ENCODE measurements around the gene TRIM69. TPM values are rescaled to one million over a fixed set of nuclear protein-coding genes. Genes with fewer than 3 reads are reported as not detected.
A peak's percentile ranks its signal among the peaks of the same experiment; 100 is the strongest.

The TRIM69 gene
- total and polyA plus RNA-seq, 5 donors from 2014 or later = 38.1 to 61.5 (median 51.4) TPM

- peak overlapping the region; percentile 99 to 100 (median 100) for H3K27ac Mint-ChIP-seq
- peak; percentile 58 to 80 (median 74) for DNase-seq
- ATAC-seq (ENCODE audit: low read depth in 2 of 2) = peak; percentile 10 to 23
- peaks cover 51% of the 10 kb centered on the region for H3K36me3 ChIP-seq (ENCODE audit: control insufficient read depth, insufficient read depth, low read length)
- peak overlapping the region; percentile 100 for H3K27ac ChIP-seq (ENCODE audit: insufficient read depth, low read length, poor library complexity, severe bottlenecking)
- H3K4me1 ChIP-seq (ENCODE audit: control insufficient read depth, insufficient read depth, low read length, poor library complexity, severe bottlenecking) = peaks cover 58% of the 10 kb centered on the region
- H3K4me3 ChIP-seq (ENCODE audit: low read depth, low read length) = peak overlapping the region; percentile 100
- no peaks in the 10 kb centered on the region for H3K27me3 ChIP-seq (ENCODE audit: control insufficient read depth, insufficient read depth, low read length)
- H3K4me1 Mint-ChIP-seq = peaks cover 15 to 57% (median 48%) of the 10 kb centered on the region in 4 donors
- no peaks in the 10 kb centered on the region for H3K9me3 ChIP-seq (ENCODE audit: control insufficient read depth in 2 of 2, low read length in 2 of 2)
- peaks cover 60% of the 10 kb centered on the region for H3K36me3 Mint-ChIP-seq
- H3K4me3 Mint-ChIP-seq = peak overlapping the region; percentile 98 to 100 (median 99)
- peaks cover 0 to 11% (median 0%) of the 10 kb centered on the region in 7 donors for H3K9me3 Mint-ChIP-seq
- peaks cover 11% of the 10 kb centered on the region for H3K27me3 Mint-ChIP-seq
Measured at GRCh38 chr15:44711743-44712345, 24.5 kb upstream of the TRIM69 start.

- Mint-ChIP-seq H3K4me3 (peak overlapping the region; percentile 98 to 100 (median 99)), H3K27me3 (peaks cover 11% of the 10 kb centered on the region), H3K36me3 (peaks cover 65% of the 10 kb centered on the region), H3K4me1 (peaks cover 18 to 59% (median 53%) of the 10 kb centered on the region in 4 donors), H3K9me3 (peaks cover 0 to 11% (median 0%) of the 10 kb centered on the region in 7 donors), H3K27ac (peak overlapping the region; percentile 99 to 100 (median 100))
- Histone ChIP-seq H3K4me3 (ENCODE audit: low read depth, low read length) (peak overlapping the region; percentile 100), H3K36me3 (ENCODE audit: control insufficient read depth, insufficient read depth, low read length) (peaks cover 57% of the 10 kb centered on the region), H3K9me3 (ENCODE audit: control insufficient read depth in 2 of 2, low read length in 2 of 2) (no peaks in the 10 kb centered on the region), H3K27me3 (ENCODE audit: control insufficient read depth, insufficient read depth, low read length) (no peaks in the 10 kb centered on the region), H3K4me1 (ENCODE audit: control insufficient read depth, insufficient read depth, low read length, poor library complexity, severe bottlenecking) (peaks cover 63% of the 10 kb centered on the region), H3K27ac (ENCODE audit: insufficient read depth, low read length, poor library complexity, severe bottlenecking) (peak overlapping the region; percentile 100)
- ATAC-seq (ENCODE audit: low read depth in 2 of 2) = peak; percentile 7 to 13
- DNase-seq = peak; percentile 57 to 86 (median 79)
Measured at GRCh38 chr15:44712346-44713005, 23.9 kb upstream of the TRIM69 start.

- Mint-ChIP-seq H3K9me3 (peaks cover 0 to 11% (median 0%) of the 10 kb centered on the region in 7 donors), H3K27me3 (peaks cover 11% of the 10 kb centered on the region), H3K4me1 (peaks cover 25 to 60% (median 56%) of the 10 kb centered on the region in 4 donors), H3K4me3 (peak overlapping the region; percentile 98 to 100 (median 99)), H3K36me3 (peaks cover 68% of the 10 kb centered on the region), H3K27ac (peak overlapping the region; percentile 99 to 100 (median 100))
- Histone ChIP-seq H3K9me3 (ENCODE audit: control insufficient read depth in 2 of 2, low read length in 2 of 2) (no peaks in the 10 kb centered on the region), H3K4me1 (ENCODE audit: control insufficient read depth, insufficient read depth, low read length, poor library complexity, severe bottlenecking) (peaks cover 68% of the 10 kb centered on the region), H3K27ac (ENCODE audit: insufficient read depth, low read length, poor library complexity, severe bottlenecking) (peak overlapping the region; percentile 100), H3K27me3 (ENCODE audit: control insufficient read depth, insufficient read depth, low read length) (no peaks in the 10 kb centered on the region), H3K4me3 (ENCODE audit: low read depth, low read length) (peak overlapping the region; percentile 100), H3K36me3 (ENCODE audit: control insufficient read depth, insufficient read depth, low read length) (peaks cover 65% of the 10 kb centered on the region)
- no peak for ATAC-seq (ENCODE audit: low read depth in 2 of 2)
- peak in 2 of 3 donors; percentile 56 for DNase-seq
Measured at GRCh38 chr15:44713006-44713966, 23.0 kb upstream of the TRIM69 start.

GRCh38 chr15:44715142-44715796 lies 21.1 kb upstream of the TRIM69 start:
- H3K27ac ChIP-seq (ENCODE audit: insufficient read depth, low read length, poor library complexity, severe bottlenecking) = peak overlapping the region; percentile 100
- ATAC-seq (ENCODE audit: low read depth in 2 of 2) (no peak), DNase-seq (peak in 2 of 3 donors; percentile 33 to 64)
- no peaks in the 10 kb centered on the region for H3K27me3 ChIP-seq (ENCODE audit: control insufficient read depth, insufficient read depth, low read length)
- peaks cover 0 to 11% (median 0%) of the 10 kb centered on the region in 7 donors for H3K9me3 Mint-ChIP-seq
- peaks cover 75% of the 10 kb centered on the region for H3K36me3 Mint-ChIP-seq
- H3K36me3 ChIP-seq (ENCODE audit: control insufficient read depth, insufficient read depth, low read length) = peaks cover 74% of the 10 kb centered on the region
- peak overlapping the region; percentile 79 to 99 (median 99) for H3K27ac Mint-ChIP-seq
- peak overlapping the region; percentile 98 to 100 (median 99) for H3K4me3 Mint-ChIP-seq
- peaks cover 34 to 62% (median 58%) of the 10 kb centered on the region in 4 donors for H3K4me1 Mint-ChIP-seq
- peaks cover 11% of the 10 kb centered on the region for H3K27me3 Mint-ChIP-seq
- no peaks in the 10 kb centered on the region for H3K9me3 ChIP-seq (ENCODE audit: control insufficient read depth in 2 of 2, low read length in 2 of 2)
- H3K4me1 ChIP-seq (ENCODE audit: control insufficient read depth, insufficient read depth, low read length, poor library complexity, severe bottlenecking) = peaks cover 72% of the 10 kb centered on the region
- H3K4me3 ChIP-seq (ENCODE audit: low read depth, low read length) = peak overlapping the region; percentile 100

DNA sequence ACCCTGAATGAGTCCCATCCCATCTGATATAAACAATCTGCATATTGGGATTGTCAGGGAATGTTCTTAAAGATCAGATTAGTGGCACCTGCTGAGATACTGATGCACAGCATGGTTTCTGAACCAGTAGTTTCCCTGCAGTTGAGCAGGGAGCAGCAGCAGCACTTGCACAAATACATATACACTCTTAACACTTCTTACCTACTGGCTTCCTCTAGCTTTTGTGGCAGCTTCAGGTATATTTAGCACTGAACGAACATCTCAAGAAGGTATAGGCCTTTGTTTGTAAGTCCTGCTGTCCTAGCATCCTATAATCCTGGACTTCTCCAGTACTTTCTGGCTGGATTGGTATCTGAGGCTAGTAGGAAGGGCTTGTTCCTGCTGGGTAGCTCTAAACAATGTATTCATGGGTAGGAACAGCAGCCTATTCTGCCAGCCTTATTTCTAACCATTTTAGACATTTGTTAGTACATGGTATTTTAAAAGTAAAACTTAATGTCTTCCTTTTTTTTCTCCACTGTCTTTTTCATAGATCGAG lies 20.5 kb upstream of the TRIM69 start:
- peaks cover 0 to 8% (median 0%) of the 10 kb centered on the region in 7 donors for H3K9me3 Mint-ChIP-seq
- peak in 1 of 3 donors; percentile 22 for DNase-seq
- H3K4me1 Mint-ChIP-seq = peaks cover 39 to 64% (median 60%) of the 10 kb centered on the region in 4 donors

GRCh38 chr15:44716983-44717602 lies 19.2 kb upstream of the TRIM69 start:
- H3K9me3 ChIP-seq (ENCODE audit: control insufficient read depth in 2 of 2, low read length in 2 of 2) = no peaks in the 10 kb centered on the region
- peak overlapping the region; percentile 100 for H3K4me3 ChIP-seq (ENCODE audit: low read depth, low read length)

More for the DNA sequence above, 20.5 kb upstream of the TRIM69 start:
- ATAC-seq (ENCODE audit: low read depth in 2 of 2) = no peak
- no peaks in the 10 kb centered on the region for H3K9me3 ChIP-seq (ENCODE audit: control insufficient read depth in 2 of 2, low read length in 2 of 2)
- H3K27ac ChIP-seq (ENCODE audit: insufficient read depth, low read length, poor library complexity, severe bottlenecking) = peak overlapping the region; percentile 100
- Mint-ChIP-seq H3K27ac (peak overlapping the region; percentile 79 to 99 (median 99)), H3K4me3 (peak overlapping the region; percentile 98 to 100 (median 99)), H3K27me3 (peaks cover 10% of the 10 kb centered on the region), H3K36me3 (peaks cover 75% of the 10 kb centered on the region)
- H3K36me3 ChIP-seq (ENCODE audit: control insufficient read depth, insufficient read depth, low read length) = peaks cover 74% of the 10 kb centered on the region
- H3K27me3 ChIP-seq (ENCODE audit: control insufficient read depth, insufficient read depth, low read length) = no peaks in the 10 kb centered on the region
- peak overlapping the region; percentile 100 for H3K4me3 ChIP-seq (ENCODE audit: low read depth, low read length)
- H3K4me1 ChIP-seq (ENCODE audit: control insufficient read depth, insufficient read depth, low read length, poor library complexity, severe bottlenecking) = peaks cover 74% of the 10 kb centered on the region

More at GRCh38 chr15:44716983-44717602, 19.2 kb upstream of the TRIM69 start:
- H3K9me3 Mint-ChIP-seq = peaks cover 0 to 8% (median 0%) of the 10 kb centered on the region in 7 donors
- peak overlapping the region; percentile 98 to 100 (median 99) for H3K4me3 Mint-ChIP-seq
- Histone ChIP-seq H3K27ac (ENCODE audit: insufficient read depth, low read length, poor library complexity, severe bottlenecking) (peak overlapping the region; percentile 100), H3K27me3 (ENCODE audit: control insufficient read depth, insufficient read depth, low read length) (no peaks in the 10 kb centered on the region), H3K36me3 (ENCODE audit: control insufficient read depth, insufficient read depth, low read length) (peaks cover 71% of the 10 kb centered on the region), H3K4me1 (ENCODE audit: control insufficient read depth, insufficient read depth, low read length, poor library complexity, severe bottlenecking) (peaks cover 86% of the 10 kb centered on the region)
- H3K27ac Mint-ChIP-seq = peak overlapping the region in 2 of 3 donors; percentile 59 to 99
- no peak for ATAC-seq (ENCODE audit: low read depth in 2 of 2)
- H3K36me3 Mint-ChIP-seq = peaks cover 67% of the 10 kb centered on the region
- DNase-seq = no peak
- H3K4me1 Mint-ChIP-seq = peaks cover 45 to 74% (median 68%) of the 10 kb centered on the region in 4 donors
- H3K27me3 Mint-ChIP-seq = no peaks in the 10 kb centered on the region

All from CD4-positive, CD25-positive, alpha-beta regulatory T cell (primary cell).